ENCODE measurements around the gene BPIFB1. TPM values are rescaled to one million over a fixed set of nuclear protein-coding genes. Genes with fewer than 3 reads are reported as not detected.

Gene BPIFB1, protein sequence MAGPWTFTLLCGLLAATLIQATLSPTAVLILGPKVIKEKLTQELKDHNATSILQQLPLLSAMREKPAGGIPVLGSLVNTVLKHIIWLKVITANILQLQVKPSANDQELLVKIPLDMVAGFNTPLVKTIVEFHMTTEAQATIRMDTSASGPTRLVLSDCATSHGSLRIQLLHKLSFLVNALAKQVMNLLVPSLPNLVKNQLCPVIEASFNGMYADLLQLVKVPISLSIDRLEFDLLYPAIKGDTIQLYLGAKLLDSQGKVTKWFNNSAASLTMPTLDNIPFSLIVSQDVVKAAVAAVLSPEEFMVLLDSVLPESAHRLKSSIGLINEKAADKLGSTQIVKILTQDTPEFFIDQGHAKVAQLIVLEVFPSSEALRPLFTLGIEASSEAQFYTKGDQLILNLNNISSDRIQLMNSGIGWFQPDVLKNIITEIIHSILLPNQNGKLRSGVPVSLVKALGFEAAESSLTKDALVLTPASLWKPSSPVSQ
- total RNA-seq, result not detected

DNA sequence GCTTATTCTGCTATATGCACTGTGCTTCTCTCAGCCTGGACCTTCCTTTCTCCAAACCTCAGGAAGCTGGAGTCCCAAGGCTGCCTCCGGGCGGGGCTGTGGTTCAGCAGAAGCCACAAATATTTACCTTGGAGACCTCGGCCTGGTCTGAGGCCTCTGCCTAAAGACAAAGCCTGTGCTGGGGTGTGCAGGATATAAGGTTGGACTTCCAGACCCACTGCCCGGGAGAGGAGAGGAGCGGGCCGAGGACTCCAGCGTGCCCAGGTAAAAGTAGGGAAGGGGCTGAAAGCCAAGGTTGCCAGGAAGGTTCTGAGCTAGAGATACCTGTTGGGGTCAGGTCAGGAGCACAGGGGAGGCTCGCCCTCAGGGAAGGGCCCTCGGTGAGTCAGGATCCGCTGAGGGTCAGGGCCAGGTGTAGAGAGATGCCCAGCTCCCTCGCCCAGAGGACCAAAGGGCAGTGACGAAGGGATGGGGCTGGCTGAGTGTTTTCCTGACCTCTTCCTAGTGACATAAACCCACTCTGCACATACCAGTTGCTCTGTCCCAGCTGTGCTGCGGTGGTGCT lies at the start of gene BPIFB1:
Gene BPIFB1 (plus strand): TSS at position 224 of the 565 bp plus-strand sequence. CDS start 2,860 bp downstream, outside the sequence.
- no peaks in the 10 kb centered on the region for H3K4me1 ChIP-seq
- no peak within 1 kb of the TSS for H3K27ac ChIP-seq
- TF ChIP-seq, protein P1, sequence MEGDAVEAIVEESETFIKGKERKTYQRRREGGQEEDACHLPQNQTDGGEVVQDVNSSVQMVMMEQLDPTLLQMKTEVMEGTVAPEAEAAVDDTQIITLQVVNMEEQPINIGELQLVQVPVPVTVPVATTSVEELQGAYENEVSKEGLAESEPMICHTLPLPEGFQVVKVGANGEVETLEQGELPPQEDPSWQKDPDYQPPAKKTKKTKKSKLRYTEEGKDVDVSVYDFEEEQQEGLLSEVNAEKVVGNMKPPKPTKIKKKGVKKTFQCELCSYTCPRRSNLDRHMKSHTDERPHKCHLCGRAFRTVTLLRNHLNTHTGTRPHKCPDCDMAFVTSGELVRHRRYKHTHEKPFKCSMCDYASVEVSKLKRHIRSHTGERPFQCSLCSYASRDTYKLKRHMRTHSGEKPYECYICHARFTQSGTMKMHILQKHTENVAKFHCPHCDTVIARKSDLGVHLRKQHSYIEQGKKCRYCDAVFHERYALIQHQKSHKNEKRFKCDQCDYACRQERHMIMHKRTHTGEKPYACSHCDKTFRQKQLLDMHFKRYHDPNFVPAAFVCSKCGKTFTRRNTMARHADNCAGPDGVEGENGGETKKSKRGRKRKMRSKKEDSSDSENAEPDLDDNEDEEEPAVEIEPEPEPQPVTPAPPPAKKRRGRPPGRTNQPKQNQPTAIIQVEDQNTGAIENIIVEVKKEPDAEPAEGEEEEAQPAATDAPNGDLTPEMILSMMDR (IDR thresholded peaks at IDR 0.05), result no peak
- TF ChIP-seq EP300 (IDR thresholded peaks at IDR 0.05) (no peak), POLR2A (IDR thresholded peaks at IDR 0.05) (no peak), POLR2AphosphoS5 (IDR thresholded peaks at IDR 0.05) (no peak)
- no peak within 1 kb of the TSS for H3K4me3 ChIP-seq
- no peaks in the 10 kb centered on the region for H3K36me3 ChIP-seq
- no peak for DNase-seq (ENCODE audit: low spot score in 2 of 2)
- H3K27me3 ChIP-seq, result peaks cover 50% of the 10 kb centered on the region
- no peaks in the 10 kb centered on the region for H3K9me3 ChIP-seq
- 84% methylated on average over 13 of the region's 13 CpGs for WGBS

DNA sequence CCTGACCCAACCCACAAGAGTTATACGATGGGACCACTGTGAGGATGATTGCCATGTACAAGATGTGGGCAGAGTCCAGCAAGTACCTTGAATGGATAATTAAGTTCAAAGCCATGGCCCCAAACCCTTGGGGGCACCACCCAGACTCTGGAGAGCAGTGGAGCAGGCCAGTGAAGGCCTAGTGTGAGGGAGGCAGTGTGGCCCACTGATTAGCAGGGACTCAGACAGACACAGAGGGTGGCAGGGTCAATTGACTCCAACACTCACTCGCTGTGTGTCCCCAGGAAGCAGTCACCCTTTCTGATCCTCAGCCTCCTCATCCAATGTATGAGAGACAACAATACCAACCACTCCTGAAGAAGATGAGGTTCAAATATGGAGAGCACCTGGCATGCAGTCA lies 49.0 kb upstream of the BPIFB1 start:
- Histone ChIP-seq H3K36me3 (no peaks in the 10 kb centered on the region), H3K9me3 (no peaks in the 10 kb centered on the region), H3K4me3 (no peak overlapping the region), H3K4me1 (no peaks in the 10 kb centered on the region), H3K27ac (no peak overlapping the region), H3K27me3 (peaks cover 43% of the 10 kb centered on the region)
- 85% methylated on average over 2 of the region's 2 CpGs for WGBS
- DNase-seq (ENCODE audit: low spot score in 2 of 2), result no peak
- TF ChIP-seq, protein P1 (IDR thresholded peaks at IDR 0.05), result no peak
- TF ChIP-seq POLR2AphosphoS5 (IDR thresholded peaks at IDR 0.05) (no peak), EP300 (IDR thresholded peaks at IDR 0.05) (no peak), POLR2A (IDR thresholded peaks at IDR 0.05) (no peak)

DNA sequence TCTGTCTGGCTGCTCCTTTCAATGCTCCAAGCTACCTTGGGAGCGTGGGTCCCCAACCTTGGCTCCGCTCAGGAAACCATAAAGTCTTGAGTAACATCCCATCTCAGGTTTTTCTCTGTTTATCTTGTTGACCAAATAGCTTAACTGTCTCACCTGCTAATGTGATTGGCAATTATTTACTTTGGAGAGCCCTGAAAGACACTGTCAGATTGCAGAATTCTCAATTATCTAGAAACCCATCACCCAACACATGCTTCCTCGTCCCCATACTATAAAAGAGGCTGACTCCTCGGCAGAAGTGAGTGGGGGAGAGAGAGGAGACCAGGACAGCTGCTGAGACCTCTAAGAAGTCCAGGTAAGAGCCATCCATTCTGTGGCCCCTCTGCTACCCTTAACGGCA lies 47.3 kb upstream of the BPIFB1 start, which contains the start of gene BPIFA1:
Gene BPIFA1 (plus strand): TSS at position 301 of the 400 bp plus-strand sequence. CDS start 1,716 bp downstream, outside the sequence.
- Histone ChIP-seq H3K4me3 (no peak within 1 kb of the TSS), H3K4me1 (no peaks in the 10 kb centered on the region), H3K27me3 (peaks cover 46% of the 10 kb centered on the region), H3K36me3 (no peaks in the 10 kb centered on the region), H3K9me3 (no peaks in the 10 kb centered on the region), H3K27ac (no peak within 1 kb of the TSS)
- 69% methylated on average over 5 of the region's 5 CpGs for WGBS
- no peak for DNase-seq (ENCODE audit: low spot score in 2 of 2)
- TF ChIP-seq, protein P1 (IDR thresholded peaks at IDR 0.05), result no peak
- TF ChIP-seq POLR2AphosphoS5 (IDR thresholded peaks at IDR 0.05) (no peak), EP300 (IDR thresholded peaks at IDR 0.05) (no peak), POLR2A (IDR thresholded peaks at IDR 0.05) (no peak)

DNA sequence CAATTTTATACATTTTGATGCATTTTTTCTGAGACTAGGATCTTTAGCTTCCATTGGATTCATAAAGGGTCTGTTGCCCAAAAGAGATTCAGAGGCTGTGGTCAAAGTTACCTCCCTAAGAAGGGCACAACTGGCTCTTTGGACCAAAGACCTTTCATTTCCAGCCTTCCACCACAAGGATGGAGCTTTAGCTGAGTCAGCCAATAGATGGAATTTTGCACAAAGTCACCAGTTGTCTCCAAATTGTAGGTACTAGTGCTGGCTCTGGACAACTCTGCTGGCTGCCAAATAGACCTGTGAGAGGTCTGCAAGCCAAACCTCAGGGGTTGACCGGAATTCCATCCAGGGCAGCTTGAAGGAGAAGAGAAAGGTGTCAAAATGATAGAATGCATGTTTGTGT lies 46.7 kb upstream of the BPIFB1 start:
- Histone ChIP-seq H3K4me1 (no peaks in the 10 kb centered on the region), H3K36me3 (no peaks in the 10 kb centered on the region), H3K4me3 (no peak overlapping the region), H3K27me3 (peaks cover 45% of the 10 kb centered on the region), H3K27ac (no peak overlapping the region), H3K9me3 (no peaks in the 10 kb centered on the region)
- DNase-seq (ENCODE audit: low spot score in 2 of 2), result no peak
- TF ChIP-seq POLR2A (IDR thresholded peaks at IDR 0.05) (no peak), EP300 (IDR thresholded peaks at IDR 0.05) (no peak), POLR2AphosphoS5 (IDR thresholded peaks at IDR 0.05) (no peak)
- TF ChIP-seq, protein P1 (IDR thresholded peaks at IDR 0.05), result no peak
- no CpG with 5 or more reads among the region's 1 CpG for WGBS

DNA sequence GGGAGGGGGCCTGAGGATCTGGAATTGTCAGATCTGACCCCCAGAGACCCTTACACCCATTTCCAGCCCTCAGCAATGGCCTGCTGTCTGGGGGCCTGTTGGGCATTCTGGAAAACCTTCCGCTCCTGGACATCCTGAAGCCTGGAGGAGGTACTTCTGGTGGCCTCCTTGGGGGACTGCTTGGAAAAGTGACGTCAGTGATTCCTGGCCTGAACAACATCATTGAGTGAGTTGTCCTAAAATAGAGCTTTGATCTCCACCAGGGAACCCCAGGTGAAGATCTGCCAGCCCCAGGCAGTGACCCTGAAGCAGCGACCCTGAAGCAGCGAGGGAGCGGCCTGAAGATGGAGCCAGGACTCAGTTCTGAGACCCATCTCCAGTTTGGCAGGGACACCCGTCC lies 45.0 kb upstream of the BPIFB1 start:
- Histone ChIP-seq H3K9me3 (no peaks in the 10 kb centered on the region), H3K4me3 (no peak overlapping the region), H3K27me3 (peaks cover 36% of the 10 kb centered on the region), H3K4me1 (no peaks in the 10 kb centered on the region), H3K27ac (no peak overlapping the region), H3K36me3 (no peaks in the 10 kb centered on the region)
- TF ChIP-seq POLR2A (IDR thresholded peaks at IDR 0.05) (no peak), POLR2AphosphoS5 (IDR thresholded peaks at IDR 0.05) (no peak), EP300 (IDR thresholded peaks at IDR 0.05) (no peak)
- TF ChIP-seq, protein P1 (IDR thresholded peaks at IDR 0.05), result no peak
- DNase-seq (ENCODE audit: low spot score in 2 of 2), result peak in 1 of 2 donors; percentile 8
- WGBS, result 90% methylated on average over 2 of the region's 6 CpGs

Data from suprapubic skin (tissue), 4 donors.